Gastroesophageal sphincter (tissue), 4 donors: Measurements from ENCODE around the gene RHBDF2. TPM values are rescaled to one million over a fixed set of nuclear protein-coding genes. Genes with fewer than 3 reads are reported as not detected.
A peak's percentile ranks its signal among the peaks of the same experiment; 100 is the strongest.

Source experiments
- ATAC-seq: fragments of 150-250 bp; one replicate; pipeline ENCODE4 v1.9.1; 2016; ENCODE audit warnings: mild to moderate bottlenecking, moderate library complexity
- H3K27ac ChIP-seq, 4 donors: fragments of 200-600 bp; sonication (generic) in 3 of 4; 1 replicate in 3 of 4; 2 replicates in 1 of 4; pipeline ENCODE4 v1.5.1; 2016 to 2019
- H3K27me3 ChIP-seq: fragments of 200-600 bp; sonication (generic); one replicate; pipeline ENCODE4 v1.5.1; 2019
- H3K36me3 ChIP-seq, 2 donors: fragments of 200-600 bp; sonication (generic); one replicate each; pipeline ENCODE4 v1.5.1; 2019; ENCODE audit warnings: control low read depth in 1 of 2
- H3K4me1 ChIP-seq, 3 donors: fragments of 200-600 bp; sonication (generic); 1 replicate in 2 of 3; 2 replicates in 1 of 3; pipeline ENCODE4 v1.5.1; 2016 to 2019; ENCODE audit warnings: control low read depth in 2 of 3
- H3K4me3 ChIP-seq, 2 donors: fragments of 200-600 bp; sonication (generic); one replicate each; pipeline ENCODE4 v1.5.1; 2019; ENCODE audit warnings: mild to moderate bottlenecking in 1 of 2, moderate library complexity in 1 of 2
- H3K9me3 ChIP-seq, 3 donors: fragments of 200-600 bp; sonication (generic); one replicate each; pipeline ENCODE4 v1.5.1; 2017 to 2019; ENCODE audit warnings: control low read depth in 2 of 3
- CTCF ChIP-seq, 4 experiments: fragments of 200-600 bp in 2 of 4; fragments of 450-650 bp in 2 of 4; sonication (generic) in 1 of 4; IDR thresholded peaks; one replicate each; pipeline ENCODE4 v1.5.1; 2017 to 2019; ENCODE audit warnings: antibody characterized with exemption in 4 of 4, mild to moderate bottlenecking in 2 of 4, moderate library complexity in 2 of 4
- EP300 ChIP-seq: sonication (generic); formaldehyde crosslinking; IDR thresholded peaks from one replicate; pipeline ENCODE4 v1.6.1; 2017; ENCODE audit warnings: antibody characterized with exemption, mild to moderate bottlenecking
- POLR2A ChIP-seq, 2 donors: fragments of 450-650 bp; IDR thresholded peaks; one replicate each; pipeline ENCODE4 v1.6.1; 2017; ENCODE audit warnings: antibody characterized with exemption in 2 of 2, mild to moderate bottlenecking in 2 of 2, moderate library complexity in 1 of 2
- POLR2AphosphoS5 ChIP-seq: sonication (generic); formaldehyde crosslinking; IDR thresholded peaks from one replicate; pipeline ENCODE4 v1.6.1; 2017; ENCODE audit warnings: antibody characterized with exemption
- WGBS, 2 donors: methylation state at CpG; one replicate each; pipeline ENCODE4 v1.1.5; 2018; ENCODE audit warnings: low coverage in 1 of 2; 5-methylcytosine and 5-hydroxymethylcytosine counted together
- total RNA-seq, 4 donors: library from RNA; depleted of rRNA; stranded (reverse); fragments of >200 nt; gene quantifications; one replicate each; pipeline ENCODE4 v1.1.0, GENCODE V29; 2016

Gene RHBDF2
- total RNA-seq, 4 donors from 2014 or later = 7.3 to 20.5 (median 8.5) TPM

- ATAC-seq = no peak
- no peaks in the 10 kb centered on the region for H3K9me3 ChIP-seq
- H3K36me3 ChIP-seq = no peaks in the 10 kb centered on the region
- TF ChIP-seq CTCF (IDR thresholded peaks at IDR 0.05) (no peak), POLR2AphosphoS5 (peak; percentile 13)
- no peak overlapping the region for H3K4me3 ChIP-seq
- H3K4me1 ChIP-seq = peaks cover 0 to 62% (median 28%) of the 10 kb centered on the region in 3 donors
- 94% methylated on average over 3 of the region's 24 CpGs; no CpG with 5 or more reads in 1 of the 2 donors for WGBS, 2 donors
- H3K27me3 ChIP-seq = peaks cover 17% of the 10 kb centered on the region
- peak overlapping the region in 3 of 4 donors; percentile 45 to 56 (median 47) for H3K27ac ChIP-seq
Measured at GRCh38 chr17:76544546-76545365, 43.5 kb upstream of the RHBDF2 start.

- peaks cover 0 to 70% (median 28%) of the 10 kb centered on the region in 3 donors for H3K4me1 ChIP-seq
- H3K27ac ChIP-seq = peak overlapping the region in 3 of 4 donors; percentile 45 to 56 (median 47)
Measured at GRCh38 chr17:76543826-76544545, 42.8 kb upstream of the RHBDF2 start.

GRCh38 chr17:76543482-76543825 lies 42.2 kb upstream of the RHBDF2 start:
- TF ChIP-seq CTCF (IDR thresholded peaks at IDR 0.05) = no peak
- TF ChIP-seq EP300 = no peak
- TF ChIP-seq POLR2A (IDR thresholded peaks at IDR 0.05) = no peak
- TF ChIP-seq POLR2AphosphoS5 = no peak
- Histone ChIP-seq H3K4me1 (peaks cover 0 to 75% (median 32%) of the 10 kb centered on the region in 3 donors), H3K9me3 (no peaks in the 10 kb centered on the region), H3K27ac (no peak overlapping the region), H3K4me3 (no peak overlapping the region), H3K36me3 (no peaks in the 10 kb centered on the region), H3K27me3 (peaks cover 23% of the 10 kb centered on the region)
- no CpG with 5 or more reads among the region's 6 CpGs for WGBS, 2 donors
- no peak for ATAC-seq

More at GRCh38 chr17:76543826-76544545, 42.8 kb upstream of the RHBDF2 start:
- Histone ChIP-seq H3K9me3 (no peaks in the 10 kb centered on the region), H3K4me3 (no peak overlapping the region), H3K27me3 (peaks cover 18% of the 10 kb centered on the region), H3K36me3 (no peaks in the 10 kb centered on the region)
- WGBS, 2 donors = 51 to 57% methylated on average over 8 of the region's 22 CpGs
- TF ChIP-seq EP300 (no peak), CTCF (IDR thresholded peaks at IDR 0.05) (no peak), POLR2A (IDR thresholded peaks at IDR 0.05) (no peak), POLR2AphosphoS5 (no peak)
- no peak for ATAC-seq

- H3K36me3 ChIP-seq = no peaks in the 10 kb centered on the region
- H3K27ac ChIP-seq = no peak overlapping the region
- H3K9me3 ChIP-seq = no peaks in the 10 kb centered on the region
- 90% methylated on average over 2 of the region's 8 CpGs; no CpG with 5 or more reads in 1 of the 2 donors for WGBS, 2 donors
- peaks cover 28% of the 10 kb centered on the region for H3K27me3 ChIP-seq
- TF ChIP-seq POLR2AphosphoS5 (no peak), EP300 (no peak), CTCF (IDR thresholded peaks at IDR 0.05) (no peak), POLR2A (IDR thresholded peaks at IDR 0.05) (no peak)
- no peak for ATAC-seq
- H3K4me1 ChIP-seq = peaks cover 0 to 80% (median 37%) of the 10 kb centered on the region in 3 donors
- no peak overlapping the region for H3K4me3 ChIP-seq
Measured at GRCh38 chr17:76542984-76543383, 41.8 kb upstream of the RHBDF2 start.
